ENCODE results near the gene TRIM44.
"Not testable (repeated sequence)": the region's sequence is repeated elsewhere in the genome, so short reads cannot be mapped to it uniquely, and the experiment has no call there.

The TRIM44 gene

DNA sequence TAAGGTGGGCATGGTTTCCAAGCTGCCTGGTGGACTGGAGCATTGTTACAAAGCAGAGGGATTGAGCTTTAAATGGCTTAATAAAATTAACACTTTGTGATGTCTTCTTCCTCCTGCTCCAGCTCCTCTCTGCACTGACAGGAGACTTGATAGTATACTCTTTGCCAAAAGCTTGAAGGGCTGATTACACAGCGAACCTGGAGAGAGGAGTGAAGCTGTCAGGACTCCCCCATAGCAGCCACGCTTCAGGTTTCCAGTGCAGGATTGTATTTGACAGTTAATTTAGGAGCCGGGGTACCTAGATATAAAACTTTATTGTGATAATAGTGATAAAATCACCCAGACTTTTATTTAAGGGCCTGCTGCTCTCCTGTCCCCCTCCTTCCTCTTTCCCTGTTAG lies 50.0 kb downstream of the TRIM44 start:
- no peak for DNase-seq (ENCODE audit: low read depth in 2 of 2)
- TF ChIP-seq, protein P1, sequence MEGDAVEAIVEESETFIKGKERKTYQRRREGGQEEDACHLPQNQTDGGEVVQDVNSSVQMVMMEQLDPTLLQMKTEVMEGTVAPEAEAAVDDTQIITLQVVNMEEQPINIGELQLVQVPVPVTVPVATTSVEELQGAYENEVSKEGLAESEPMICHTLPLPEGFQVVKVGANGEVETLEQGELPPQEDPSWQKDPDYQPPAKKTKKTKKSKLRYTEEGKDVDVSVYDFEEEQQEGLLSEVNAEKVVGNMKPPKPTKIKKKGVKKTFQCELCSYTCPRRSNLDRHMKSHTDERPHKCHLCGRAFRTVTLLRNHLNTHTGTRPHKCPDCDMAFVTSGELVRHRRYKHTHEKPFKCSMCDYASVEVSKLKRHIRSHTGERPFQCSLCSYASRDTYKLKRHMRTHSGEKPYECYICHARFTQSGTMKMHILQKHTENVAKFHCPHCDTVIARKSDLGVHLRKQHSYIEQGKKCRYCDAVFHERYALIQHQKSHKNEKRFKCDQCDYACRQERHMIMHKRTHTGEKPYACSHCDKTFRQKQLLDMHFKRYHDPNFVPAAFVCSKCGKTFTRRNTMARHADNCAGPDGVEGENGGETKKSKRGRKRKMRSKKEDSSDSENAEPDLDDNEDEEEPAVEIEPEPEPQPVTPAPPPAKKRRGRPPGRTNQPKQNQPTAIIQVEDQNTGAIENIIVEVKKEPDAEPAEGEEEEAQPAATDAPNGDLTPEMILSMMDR (IDR thresholded peaks at IDR 0.05; ENCODE audit: low read depth, low read length): no peak
- H3K4me3 ChIP-seq (replicated peaks in 1 of 2; ENCODE audit: low read depth in 2 of 2, low read length in 2 of 2): no peak overlapping the region

DNA sequence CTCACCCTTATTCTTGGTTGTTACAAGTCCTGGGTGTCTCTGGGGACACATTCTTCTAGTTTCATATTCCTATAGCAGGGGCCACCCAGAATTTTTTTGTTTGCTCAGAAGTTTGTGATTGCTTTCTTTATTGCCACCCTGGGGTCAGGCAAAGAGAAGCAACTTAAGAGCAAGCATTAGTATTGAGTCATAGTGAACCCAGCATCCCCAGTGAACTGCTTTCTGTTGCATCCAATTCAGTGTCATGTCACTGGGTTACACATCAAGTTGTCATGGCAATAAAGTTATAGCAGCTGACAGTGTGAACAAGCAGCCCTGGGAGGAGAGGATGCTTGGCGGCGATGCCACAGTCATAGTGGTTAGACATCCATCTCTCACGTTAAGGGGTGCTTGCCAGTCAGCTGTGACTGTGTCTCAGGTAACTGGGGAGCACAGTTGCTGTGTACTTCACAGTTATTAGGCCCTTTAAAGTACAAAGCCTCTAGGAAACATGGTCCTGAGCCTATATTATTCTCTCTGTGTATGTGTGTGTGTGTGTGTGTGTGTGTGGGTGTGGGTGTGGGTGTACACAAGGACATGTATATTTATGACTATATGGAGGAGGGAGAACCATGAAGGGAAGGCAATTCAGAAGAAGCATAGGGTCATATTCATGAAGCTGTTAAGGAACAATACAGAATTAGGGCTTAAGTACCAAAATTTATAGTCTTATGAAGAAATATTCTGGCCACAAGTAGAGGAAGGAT lies 52.5 kb downstream of the TRIM44 start:
- TF ChIP-seq, protein P1 (IDR thresholded peaks at IDR 0.05; ENCODE audit: low read depth, low read length): no peak
- peak; percentile 26 to 75 for DNase-seq (ENCODE audit: low read depth in 2 of 2)
- no peak overlapping the region for H3K4me3 ChIP-seq (replicated peaks in 1 of 2; ENCODE audit: low read depth in 2 of 2, low read length in 2 of 2)

DNA sequence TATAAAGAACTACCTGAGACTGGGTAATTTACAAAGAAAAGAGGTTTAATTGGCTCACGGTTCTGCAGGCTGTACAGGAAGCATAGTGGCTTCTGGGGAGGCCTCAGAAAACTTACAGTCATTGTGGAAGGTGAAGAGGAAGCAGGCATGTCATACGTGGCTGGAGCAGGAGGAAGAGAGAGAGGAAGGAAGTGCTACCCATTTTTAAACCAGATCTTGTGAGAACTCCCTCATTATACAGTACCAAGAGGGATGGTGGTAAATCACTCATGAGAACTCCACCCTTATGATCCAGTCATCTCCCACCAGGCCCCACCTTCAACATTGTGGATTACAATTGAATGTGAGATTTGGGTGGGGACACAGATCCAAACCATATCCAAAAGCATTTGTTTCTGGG lies 53.1 kb downstream of the TRIM44 start:
- not testable (repeated sequence) for DNase-seq (ENCODE audit: low read depth in 2 of 2); H3K4me3 ChIP-seq (replicated peaks in 1 of 2; ENCODE audit: low read depth in 2 of 2, low read length in 2 of 2)

DNA sequence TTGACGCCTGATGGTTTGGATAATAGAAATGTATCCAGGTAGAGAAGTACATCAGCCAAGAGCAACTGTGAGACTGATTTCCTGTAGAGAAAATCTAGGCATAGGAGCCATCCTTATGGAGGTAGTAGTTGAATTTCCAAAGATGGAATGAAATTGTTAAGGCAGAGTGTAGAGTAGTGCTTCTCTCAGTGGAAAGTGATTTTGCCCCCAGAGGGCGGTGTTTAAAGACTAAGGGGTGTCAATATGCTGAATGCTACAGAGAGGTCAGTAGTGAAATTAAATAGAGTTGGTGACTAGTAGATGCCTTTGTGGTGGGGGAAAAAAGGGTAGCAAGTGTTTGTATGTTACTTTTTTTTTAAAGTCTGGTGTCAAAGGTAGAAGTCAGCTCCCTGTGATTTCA lies 54.5 kb downstream of the TRIM44 start:
- no peak overlapping the region for H3K4me3 ChIP-seq (replicated peaks in 1 of 2; ENCODE audit: low read depth in 2 of 2, low read length in 2 of 2)
- DNase-seq (ENCODE audit: low read depth in 2 of 2): no peak
- TF ChIP-seq, protein P1 (IDR thresholded peaks at IDR 0.05; ENCODE audit: low read depth, low read length): no peak

DNA sequence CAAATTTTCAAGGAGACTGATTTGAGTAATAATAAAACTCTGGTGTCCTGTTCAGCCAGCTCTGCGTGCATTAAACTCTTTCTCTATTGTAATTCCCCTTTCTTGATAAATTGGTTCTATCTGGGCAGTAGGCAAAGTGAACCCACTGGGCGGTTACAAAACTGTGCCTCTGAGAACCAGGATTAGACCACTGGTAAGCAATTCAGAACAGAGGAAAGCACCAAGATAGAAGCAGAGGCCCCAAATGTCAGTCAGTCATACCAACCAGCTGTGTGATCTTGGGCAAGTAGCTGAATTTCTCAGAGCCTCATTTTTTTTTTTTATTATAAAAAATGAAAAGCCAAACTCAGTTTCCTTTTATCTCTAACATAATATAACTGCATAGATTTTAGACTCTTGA lies 54.9 kb downstream of the TRIM44 start:
- no peak for DNase-seq (ENCODE audit: low read depth in 2 of 2)
- TF ChIP-seq, protein P1 (IDR thresholded peaks at IDR 0.05; ENCODE audit: low read depth, low read length): no peak
- no peak overlapping the region for H3K4me3 ChIP-seq (replicated peaks in 1 of 2; ENCODE audit: low read depth in 2 of 2, low read length in 2 of 2)

DNA sequence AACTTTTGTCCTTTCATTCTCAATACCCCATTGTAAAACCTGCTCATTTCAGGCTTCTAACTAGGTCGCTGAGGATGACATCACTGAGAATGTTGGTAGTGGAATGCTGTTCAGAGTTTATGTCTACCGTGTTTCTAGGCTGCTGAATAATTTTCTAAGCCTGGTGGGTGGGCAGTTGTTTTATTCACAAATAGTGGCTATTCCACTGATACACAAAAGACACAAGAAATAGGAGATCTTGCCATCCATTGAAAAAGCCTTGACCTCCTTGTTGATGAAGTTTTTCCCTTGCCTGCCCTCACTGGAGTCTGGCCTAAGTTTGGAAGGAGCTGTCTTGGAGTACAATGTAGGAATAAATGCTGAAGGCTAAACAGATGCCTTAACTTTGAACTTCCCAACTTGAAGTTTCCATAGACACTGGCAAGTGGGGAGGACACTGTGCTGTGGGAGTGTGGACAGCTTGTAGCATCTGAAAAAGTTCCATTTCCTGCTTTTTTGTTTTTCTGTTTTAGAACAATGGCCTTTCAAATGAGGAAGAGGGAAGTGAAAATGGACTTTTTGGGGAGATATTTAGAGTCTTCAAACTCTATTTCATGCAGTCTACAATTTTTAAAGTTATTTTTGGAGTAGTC lies 59.2 kb downstream of the TRIM44 start:
- no peak for DNase-seq (ENCODE audit: low read depth in 2 of 2)
- TF ChIP-seq, protein P1 (IDR thresholded peaks at IDR 0.05; ENCODE audit: low read depth, low read length): no peak
- H3K4me3 ChIP-seq (replicated peaks in 1 of 2; ENCODE audit: low read depth in 2 of 2, low read length in 2 of 2): no peak overlapping the region

DNA sequence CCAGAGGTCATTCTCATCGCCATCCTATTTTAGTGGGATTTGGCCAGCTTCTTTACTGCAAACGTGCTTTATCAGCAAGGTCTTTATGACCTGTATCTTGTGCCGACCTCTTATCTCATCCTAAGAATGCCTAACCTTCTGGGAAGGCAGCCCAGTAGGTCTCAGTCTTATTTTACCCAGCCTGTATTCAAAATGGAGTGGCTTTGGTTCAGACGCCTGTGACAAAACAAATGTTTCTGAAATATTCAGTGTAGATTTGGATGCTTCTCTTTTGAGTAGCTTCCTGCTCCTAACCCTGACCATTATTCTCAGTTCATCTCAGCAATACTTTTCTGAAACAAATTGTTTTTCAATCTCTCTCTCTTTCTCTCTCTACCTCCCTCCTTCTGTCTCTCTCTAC lies 60.1 kb downstream of the TRIM44 start:
- TF ChIP-seq, protein P1 (IDR thresholded peaks at IDR 0.05; ENCODE audit: low read depth, low read length): no peak
- no peak for DNase-seq (ENCODE audit: low read depth in 2 of 2)
- H3K4me3 ChIP-seq (replicated peaks in 1 of 2; ENCODE audit: low read depth in 2 of 2, low read length in 2 of 2): no peak overlapping the region
